ENCODE measurements around the gene CYP2C18. TPM values are rescaled to one million over a fixed set of nuclear protein-coding genes. Genes with fewer than 3 reads are reported as not detected.
"Not testable (repeated sequence)": the region's sequence is repeated elsewhere in the genome, so short reads cannot be mapped to it uniquely, and the experiment has no call there.

Gene CYP2C18
- total RNA-seq, 2 donors from 2014 or later, result not detected

- intact Hi-C loops (cut with DNase I), result no loop called here
Observed at GRCh38 chr10:94735197-94735596, 51.7 kb downstream of the CYP2C18 start.

GRCh38 chr10:94738588-94738987 is 55.1 kb downstream of the CYP2C18 start:
- DNase-seq (ENCODE audit: low spot score), result no peak

More at GRCh38 chr10:94735197-94735596, 51.7 kb downstream of the CYP2C18 start:
- no peak for DNase-seq (ENCODE audit: low spot score)

GRCh38 chr10:94747137-94747536 is 63.6 kb downstream of the CYP2C18 start:
- DNase-seq (ENCODE audit: low spot score), result no peak
- intact Hi-C loops (cut with DNase I), result no loop called here

More at GRCh38 chr10:94738588-94738987, 55.1 kb downstream of the CYP2C18 start:
- intact Hi-C loops (cut with DNase I), result no loop called here

- no peak for DNase-seq (ENCODE audit: low spot score)
- intact Hi-C loops (cut with DNase I), result no loop called here
Observed at GRCh38 chr10:94747838-94748237, 64.3 kb downstream of the CYP2C18 start.

GRCh38 chr10:94757916-94758315 is 74.4 kb downstream of the CYP2C18 start:
- DNase-seq (ENCODE audit: low spot score), result no peak
- intact Hi-C loops (cut with DNase I), result no loop called here

- no peak for DNase-seq (ENCODE audit: low spot score)
- intact Hi-C loops (cut with DNase I), result no loop called here
Observed at GRCh38 chr10:94760586-94761178, 77.2 kb downstream of the CYP2C18 start.

GRCh38 chr10:94762393-94762792 is 78.9 kb downstream of the CYP2C18 start, which contains the start of gene CYP2C19:
Gene CYP2C19 (plus strand): TSS chr10:94762681. CDS start chr10:94762706, 25 bp downstream.
- intact Hi-C loops (cut with DNase I), result no loop called here
- no peak for DNase-seq (ENCODE audit: low spot score)

- DNase-seq (ENCODE audit: low spot score); intact Hi-C loops (cut with DNase I): not testable (repeated sequence)
Observed at GRCh38 chr10:94775425-94775824, 91.9 kb downstream of the CYP2C18 start.

- no peak for DNase-seq (ENCODE audit: low spot score)
- intact Hi-C loops (cut with DNase I), result no loop called here
Observed at GRCh38 chr10:94777886-94778458, 94.4 kb downstream of the CYP2C18 start.

- intact Hi-C loops (cut with DNase I), result no loop called here
- DNase-seq (ENCODE audit: low spot score), result no peak
Observed at GRCh38 chr10:94780844-94781243, 97.3 kb downstream of the CYP2C18 start.

- DNase-seq (ENCODE audit: low spot score), result no peak
- intact Hi-C loops (cut with DNase I), result no loop called here
Observed at GRCh38 chr10:94784256-94784655, 100.7 kb downstream of the CYP2C18 start.

GRCh38 chr10:94785211-94785610 is 101.7 kb downstream of the CYP2C18 start:
- intact Hi-C loops (cut with DNase I), result no loop called here
- no peak for DNase-seq (ENCODE audit: low spot score)

Other genes with a start within 250 kb of the CYP2C18 start
- 1 to 10 TPM; 3.6 to 5.0 TPM for gene HELLS, start 137.9 kb upstream of the CYP2C18 start, total RNA-seq
- under 1 TPM in 1 of 2 donors, not detected in 1; 0.10 TPM for gene CYP2C19, start 79.0 kb downstream of the CYP2C18 start, total RNA-seq